ENCODE measurements around the gene SLC38A3. TPM values are rescaled to one million over a fixed set of nuclear protein-coding genes. Genes with fewer than 3 reads are reported as not detected.

SLC38A3 gene
- total and polyA plus RNA-seq, 7 donors, result 0.12 to 12.7 (median 3.3) TPM

- peaks cover 96% of the 10 kb centered on the region for H3K4me1 ChIP-seq
- ATAC-seq (no peak), DNase-seq (no peak)
- H3K9me3 ChIP-seq, result no peaks in the 10 kb centered on the region
- no peaks in the 10 kb centered on the region for H3K27me3 ChIP-seq (ENCODE audit: insufficient read depth in 3 of 3, low read length in 2 of 3)
- peak overlapping the region; percentile 58 for H3K27ac ChIP-seq
- TF ChIP-seq CTCF (IDR thresholded peaks at IDR 0.05), result no peak
- no peak overlapping the region for H3K4me3 ChIP-seq
- WGBS, 3 donors, result 28 to 62% (median 61%) methylated on average over 8 to 9 of the region's 9 CpGs
- no peaks in the 10 kb centered on the region for H3K36me3 ChIP-seq (ENCODE audit: insufficient read depth in 1 of 2, low read depth in 1 of 2)
- intact Hi-C loops (cut with DNase I), result no loop called here
These were observed 36.7 kb upstream of the SLC38A3 start for GRCh38 chr3:50168388-50168787.

GRCh38 chr3:50168791-50169190 is 36.3 kb upstream of the SLC38A3 start:
- H3K36me3 ChIP-seq (ENCODE audit: insufficient read depth in 1 of 2, low read depth in 1 of 2), result peaks cover 0 to under 1% of the 10 kb centered on the region in 2 donors

DNA sequence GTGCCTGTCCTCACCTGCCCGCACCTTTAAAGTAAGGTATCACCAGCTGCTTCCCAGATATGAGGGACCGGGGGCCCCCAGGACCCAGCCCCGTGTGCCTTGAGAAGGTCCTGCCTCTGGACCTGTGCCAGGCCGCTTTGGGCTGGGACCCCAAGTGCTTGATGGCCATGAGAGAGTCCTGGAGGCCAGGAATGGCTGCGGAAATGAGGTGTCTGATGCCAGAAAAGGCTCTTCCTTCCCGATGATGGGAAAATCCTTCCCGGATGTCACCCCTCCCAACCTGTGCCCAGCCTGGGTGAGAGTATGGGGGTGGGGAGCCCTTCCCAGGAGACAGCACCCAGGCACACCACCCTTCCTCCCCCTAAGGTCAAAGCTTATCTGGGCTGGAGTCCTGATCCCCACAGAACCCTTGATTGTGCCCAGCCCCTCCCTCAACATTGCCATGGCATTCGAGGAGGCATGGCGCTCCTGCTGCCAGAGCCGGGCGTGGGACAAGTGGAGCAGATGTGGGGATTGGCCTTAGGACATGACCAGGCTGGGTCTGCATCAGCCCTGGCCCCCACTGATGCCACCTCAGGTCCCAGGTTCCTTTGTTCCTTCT is 35.7 kb upstream of the SLC38A3 start:
- 64 to 80% (median 69%) methylated on average over 11 of the region's 11 CpGs for WGBS, 3 donors
- H3K9me3 ChIP-seq, result no peaks in the 10 kb centered on the region
- peaks cover 0 to 6% of the 10 kb centered on the region in 2 donors for H3K36me3 ChIP-seq (ENCODE audit: insufficient read depth in 1 of 2, low read depth in 1 of 2)
- peak overlapping the region; percentile 76 for H3K27ac ChIP-seq
- peaks cover 86% of the 10 kb centered on the region for H3K4me1 ChIP-seq
- no peak overlapping the region for H3K4me3 ChIP-seq
- H3K27me3 ChIP-seq (ENCODE audit: insufficient read depth in 3 of 3, low read length in 2 of 3), result no peaks in the 10 kb centered on the region
- ATAC-seq, result no peak
- DNase-seq, result no peak
- no peak for TF ChIP-seq CTCF (IDR thresholded peaks at IDR 0.05)
- intact Hi-C loops (cut with DNase I), result no loop called here

More at GRCh38 chr3:50168791-50169190, 36.3 kb upstream of the SLC38A3 start:
- 81 to 92% (median 85%) methylated on average over 6 of the region's 6 CpGs for WGBS, 3 donors
- no peak for TF ChIP-seq CTCF (IDR thresholded peaks at IDR 0.05)
- DNase-seq (no peak), ATAC-seq (no peak)
- Histone ChIP-seq H3K4me1 (peaks cover 92% of the 10 kb centered on the region), H3K9me3 (no peaks in the 10 kb centered on the region), H3K27ac (peak overlapping the region; percentile 76), H3K4me3 (no peak overlapping the region), H3K27me3 (ENCODE audit: insufficient read depth in 3 of 3, low read length in 2 of 3) (no peaks in the 10 kb centered on the region)
- intact Hi-C loops (cut with DNase I), result no loop called here

- H3K4me1 ChIP-seq, result peaks cover 81% of the 10 kb centered on the region
These were observed 35.2 kb upstream of the SLC38A3 start for GRCh38 chr3:50169858-50170257.

More at GRCh38 chr3:50169858-50170257, 35.2 kb upstream of the SLC38A3 start:
- Histone ChIP-seq H3K4me3 (no peak overlapping the region), H3K27ac (peak overlapping the region; percentile 76), H3K9me3 (no peaks in the 10 kb centered on the region), H3K27me3 (ENCODE audit: insufficient read depth in 3 of 3, low read length in 2 of 3) (no peaks in the 10 kb centered on the region), H3K36me3 (ENCODE audit: insufficient read depth in 1 of 2, low read depth in 1 of 2) (peaks cover 0 to 11% of the 10 kb centered on the region in 2 donors)
- DNase-seq, result no peak
- WGBS, 3 donors, result 94 to 100% (median 100%) methylated on average over 1 of the region's 1 CpG
- TF ChIP-seq CTCF (IDR thresholded peaks at IDR 0.05), result no peak
- intact Hi-C loops (cut with DNase I), result no loop called here
- no peak for ATAC-seq

Data from psoas muscle (tissue), 8 donors.